LNCaP clone FGC (cell line): ENCODE data around the gene HELZ.

ENCODE experiments used
- DNase-seq: peaks from one replicate; pipeline ENCODE4 v3.0.0-alpha.2; 2011; ENCODE audit warnings: low read depth
- H3K4me3 ChIP-seq: 2 replicates; pipeline ENCODE4 v1.5.1; 2011; ENCODE audit warnings: mild to moderate bottlenecking, low read depth, low read length, control low read depth
- TF ChIP-seq, protein P1 (sequence below): IDR thresholded peaks from 2 replicates; pipeline ENCODE4 v1.5.1; 2012; ENCODE audit warnings: mild to moderate bottlenecking; ENCODE audit not compliant: control insufficient read depth, insufficient read depth; ENCODE audit errors: extremely low read depth

HELZ gene

DNA sequence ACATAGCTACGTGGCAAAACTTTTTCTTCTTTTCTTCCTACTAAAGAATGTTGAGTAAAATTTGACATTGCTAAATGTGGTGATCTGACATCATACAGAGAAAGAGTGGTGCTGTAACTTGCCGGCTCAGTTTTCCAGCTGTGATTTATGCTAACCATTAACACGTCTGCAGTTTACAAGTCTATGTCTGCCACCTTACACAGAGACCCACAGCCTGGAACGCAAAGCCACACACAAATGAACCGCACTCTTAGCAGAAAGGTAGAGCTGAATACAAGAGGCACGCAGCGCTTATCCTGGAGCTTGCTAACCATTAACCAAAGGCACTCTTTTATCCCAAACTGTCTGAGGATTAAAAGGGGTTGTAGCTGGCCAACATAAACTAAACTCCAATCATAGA, 168.7 kb downstream of the HELZ start:
- no peak for DNase-seq
- TF ChIP-seq, protein P1, sequence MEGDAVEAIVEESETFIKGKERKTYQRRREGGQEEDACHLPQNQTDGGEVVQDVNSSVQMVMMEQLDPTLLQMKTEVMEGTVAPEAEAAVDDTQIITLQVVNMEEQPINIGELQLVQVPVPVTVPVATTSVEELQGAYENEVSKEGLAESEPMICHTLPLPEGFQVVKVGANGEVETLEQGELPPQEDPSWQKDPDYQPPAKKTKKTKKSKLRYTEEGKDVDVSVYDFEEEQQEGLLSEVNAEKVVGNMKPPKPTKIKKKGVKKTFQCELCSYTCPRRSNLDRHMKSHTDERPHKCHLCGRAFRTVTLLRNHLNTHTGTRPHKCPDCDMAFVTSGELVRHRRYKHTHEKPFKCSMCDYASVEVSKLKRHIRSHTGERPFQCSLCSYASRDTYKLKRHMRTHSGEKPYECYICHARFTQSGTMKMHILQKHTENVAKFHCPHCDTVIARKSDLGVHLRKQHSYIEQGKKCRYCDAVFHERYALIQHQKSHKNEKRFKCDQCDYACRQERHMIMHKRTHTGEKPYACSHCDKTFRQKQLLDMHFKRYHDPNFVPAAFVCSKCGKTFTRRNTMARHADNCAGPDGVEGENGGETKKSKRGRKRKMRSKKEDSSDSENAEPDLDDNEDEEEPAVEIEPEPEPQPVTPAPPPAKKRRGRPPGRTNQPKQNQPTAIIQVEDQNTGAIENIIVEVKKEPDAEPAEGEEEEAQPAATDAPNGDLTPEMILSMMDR: no peak
- H3K4me3 ChIP-seq: no peak overlapping the region

DNA sequence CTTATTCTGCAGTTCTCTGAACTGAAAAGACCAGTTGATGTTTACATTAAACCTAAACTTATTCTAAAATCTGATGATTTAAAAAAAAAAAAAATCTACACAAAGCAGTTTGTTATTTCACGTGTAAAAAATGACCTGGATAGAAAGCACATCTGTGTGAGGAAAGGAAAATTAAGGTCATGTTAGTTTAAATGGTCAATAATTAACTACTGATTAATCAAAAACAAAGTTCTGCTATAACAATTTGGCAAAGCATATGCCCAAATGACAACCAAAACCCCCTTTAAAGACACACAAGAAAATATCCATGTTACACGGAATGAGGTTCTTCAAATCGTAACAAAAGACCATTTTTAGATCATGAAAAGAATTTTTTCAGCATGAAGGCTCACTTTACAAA, 170.2 kb downstream of the HELZ start:
- no peak for DNase-seq
- TF ChIP-seq, protein P1: no peak
- no peak overlapping the region for H3K4me3 ChIP-seq

DNA sequence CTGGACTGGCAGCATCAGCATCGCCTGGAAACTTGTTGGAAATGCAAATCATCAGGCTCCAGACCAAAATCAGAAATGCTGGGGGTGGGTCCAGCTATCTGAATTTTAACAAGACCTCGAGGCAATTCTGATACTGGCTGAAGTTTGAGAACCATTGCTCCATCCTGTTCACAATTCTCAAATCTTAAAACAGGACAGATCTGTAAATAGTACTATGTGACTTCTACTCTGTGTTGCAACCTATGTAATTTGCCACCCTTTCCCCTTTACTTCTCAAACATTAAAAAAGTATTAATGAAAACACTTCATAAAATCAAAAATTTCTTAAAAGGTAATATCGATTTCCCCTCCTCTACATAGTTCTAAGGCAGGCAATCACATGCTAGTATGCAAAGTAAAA, 172.1 kb downstream of the HELZ start:
- no peak for DNase-seq
- TF ChIP-seq, protein P1: no peak
- H3K4me3 ChIP-seq: no peak overlapping the region

DNA sequence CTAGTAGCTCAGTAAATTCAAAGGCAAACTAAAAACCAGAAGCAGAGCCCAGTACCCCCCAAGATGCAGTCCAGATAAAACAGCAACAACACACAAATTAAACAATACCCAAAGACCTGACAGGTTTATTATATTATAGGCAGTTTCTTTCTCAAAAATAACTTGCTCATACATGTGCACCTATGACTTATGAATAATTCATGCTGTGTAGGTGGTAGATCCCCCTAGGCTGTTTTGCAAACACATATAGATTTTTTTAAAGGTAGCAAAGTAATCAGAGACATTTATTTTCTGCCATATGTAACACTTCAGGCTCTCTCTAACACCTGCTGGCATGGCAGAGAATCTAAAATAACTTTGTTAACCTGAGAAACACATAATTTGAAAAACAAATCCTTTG, 173.4 kb downstream of the HELZ start:
- TF ChIP-seq, protein P1: no peak
- H3K4me3 ChIP-seq: no peak overlapping the region
- no peak for DNase-seq

DNA sequence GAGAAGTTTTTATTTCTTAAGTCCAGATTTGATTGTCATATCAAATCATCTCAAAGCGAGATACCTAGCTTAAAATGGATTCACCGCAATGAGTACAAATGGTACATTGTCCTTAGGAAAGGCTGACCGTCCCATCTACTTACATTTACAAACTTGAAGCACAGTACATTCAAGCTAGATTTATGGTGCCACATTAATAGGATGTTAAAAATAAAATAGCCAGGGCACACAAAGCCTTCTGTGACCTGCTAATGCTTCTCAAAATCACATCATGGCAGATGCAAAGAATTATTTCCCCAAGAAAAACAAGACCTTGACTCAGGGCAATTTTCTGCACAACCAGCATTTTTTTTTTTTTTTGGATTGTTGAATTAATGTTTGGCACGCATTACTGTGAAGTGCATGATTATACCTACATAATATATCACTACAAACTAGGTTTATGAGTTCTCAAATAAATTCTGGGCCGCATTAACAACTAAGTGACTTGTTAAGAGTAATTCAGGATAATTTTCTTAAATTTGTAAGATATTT, 175.3 kb downstream of the HELZ start:
- TF ChIP-seq, protein P1: no peak
- no peak for DNase-seq
- no peak overlapping the region for H3K4me3 ChIP-seq

DNA sequence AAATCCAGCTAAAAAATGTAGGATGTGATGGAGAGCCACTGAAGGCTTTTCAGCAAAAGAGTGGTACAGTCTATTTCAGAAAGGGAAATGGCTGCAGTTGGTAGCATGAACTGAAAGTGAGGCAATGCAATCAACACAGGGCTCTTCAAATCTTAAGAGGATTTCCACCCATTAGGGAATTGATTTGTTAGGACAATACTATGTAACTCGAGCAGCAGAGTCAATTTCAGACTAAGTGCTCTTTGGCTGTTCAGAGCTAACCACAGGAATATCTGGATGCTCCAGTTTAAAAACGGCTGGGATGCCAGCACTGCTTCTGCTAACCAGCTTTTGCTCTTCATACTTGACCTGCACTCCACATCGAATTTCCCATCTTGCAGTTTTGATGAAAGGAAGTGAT, 176.0 kb downstream of the HELZ start:
- no peak for DNase-seq
- TF ChIP-seq, protein P1: no peak
- no peak overlapping the region for H3K4me3 ChIP-seq
